Keratinocyte (primary cell): ENCODE measurements around the gene ZNF511. TPM values are rescaled to one million over a fixed set of nuclear protein-coding genes. Genes with fewer than 3 reads are reported as not detected.

Experiments used
- DNase-seq: peaks from one replicate; pipeline ENCODE4 v3.0.0-alpha.2; 2011; ENCODE audit warnings: low read depth, missing footprints, low spot score
- FAIRE-seq: peaks from 2 replicates; lab custom pipeline; 2011; peaks lifted over from hg19 to GRCh38; lab: Jason Lieb, UNC
- H2AFZ ChIP-seq: 2 replicates; pipeline ENCODE4 v1.6.0; 2012; ENCODE audit warnings: low read length, control low read depth, inconsistent platforms; ENCODE audit not compliant: control insufficient read depth
- H3K27ac ChIP-seq: 2 replicates; pipeline ENCODE4 v1.5.1; 2011; ENCODE audit warnings: low read length; ENCODE audit not compliant: control insufficient read depth, insufficient read depth
- H3K27me3 ChIP-seq: 3 replicates; pipeline ENCODE4 v1.6.0; 2011; ENCODE audit warnings: low read length; ENCODE audit not compliant: control insufficient read depth, insufficient read depth; ENCODE audit errors: extremely low read depth
- H3K36me3 ChIP-seq, 2 experiments: 2 replicates in 1 of 2; 3 replicates in 1 of 2; pipeline ENCODE4 v1.5.1; 2011; ENCODE audit warnings: low read length in 2 of 2, mild to moderate bottlenecking in 1 of 2; ENCODE audit not compliant: control insufficient read depth in 2 of 2, insufficient read depth in 2 of 2; ENCODE audit errors: extremely low read depth in 1 of 2
- H3K4me1 ChIP-seq: 3 replicates; pipeline ENCODE4 v1.5.1; 2011; ENCODE audit warnings: low read length; ENCODE audit not compliant: control insufficient read depth, insufficient read depth; ENCODE audit errors: extremely low read depth
- H3K4me2 ChIP-seq: 3 replicates; pipeline ENCODE4 v1.6.0; 2011; ENCODE audit warnings: low read depth, low read length; ENCODE audit not compliant: control insufficient read depth, insufficient read depth; ENCODE audit errors: extremely low read depth
- H3K4me3 ChIP-seq, 3 experiments: fragments of 200-600 bp in 1 of 3; sonication (generic) in 1 of 3; 2 replicates in 2 of 3; 3 replicates in 1 of 3; pipeline ENCODE4 v1.5.1; 2011 to 2016; ENCODE audit warnings: low read length in 3 of 3, mild to moderate bottlenecking in 3 of 3, control low read depth in 2 of 3, inconsistent platforms in 1 of 3, low read depth in 1 of 3, mixed read lengths in 1 of 3, mixed run types in 1 of 3, moderate library complexity in 1 of 3; ENCODE audit not compliant: control insufficient read depth in 2 of 3, insufficient read depth in 2 of 3; ENCODE audit errors: extremely low read depth in 1 of 3
- H3K79me2 ChIP-seq: 2 replicates; pipeline ENCODE4 v1.6.0; 2012; ENCODE audit warnings: low read length; ENCODE audit not compliant: control insufficient read depth, insufficient read depth
- H3K9ac ChIP-seq: 3 replicates; pipeline ENCODE4 v1.6.0; 2011; ENCODE audit warnings: low read length; ENCODE audit not compliant: control insufficient read depth, insufficient read depth; ENCODE audit errors: extremely low read depth
- H3K9me1 ChIP-seq: 3 replicates; pipeline ENCODE4 v1.6.0; 2011; ENCODE audit warnings: low read length; ENCODE audit not compliant: control insufficient read depth, insufficient read depth; ENCODE audit errors: extremely low read depth
- H3K9me3 ChIP-seq: 2 replicates; pipeline ENCODE4 v1.5.1; 2012; ENCODE audit warnings: low read depth, low read length; ENCODE audit not compliant: control insufficient read depth
- H4K20me1 ChIP-seq: 3 replicates; pipeline ENCODE4 v1.6.0; 2011; ENCODE audit warnings: low read length; ENCODE audit not compliant: control insufficient read depth, insufficient read depth; ENCODE audit errors: extremely low read depth
- CTCF ChIP-seq, 3 experiments: IDR thresholded peaks in 1 of 3; conservative IDR thresholded peaks in 1 of 3; optimal IDR thresholded peaks in 1 of 3; 2 replicates in 2 of 3; 3 replicates in 1 of 3; pipeline versions ENCODE3 to v1.5.1; 2011; ENCODE audit warnings: low read length in 3 of 3, mild to moderate bottlenecking in 3 of 3, moderate library complexity in 2 of 3, control low read depth in 1 of 3, inconsistent platforms in 1 of 3; ENCODE audit not compliant: insufficient read depth in 2 of 3; ENCODE audit errors: extremely low read depth in 1 of 3
- EZH2 ChIP-seq: IDR thresholded peaks from one replicate; pipeline ENCODE4 v1.6.1; 2012; ENCODE audit warnings: inconsistent platforms, mild to moderate bottlenecking, low read length, moderate library complexity
- dilution Hi-C: fragments of 300-500 bp; cut with MboI; formaldehyde crosslinking; loops from one replicate; pipeline ENCODE4 v1.7.0; 2020; ENCODE audit warnings: low sequenced_read_pairs; ENCODE audit not compliant: extremely low pct_ligation_motif_present
- polyA plus RNA-seq, 5 experiments: library from polyadenylated mRNA; depleted of rRNA in 3 of 5; stranded (reverse) in 3 of 5; stranded (forward) in 1 of 5; unstranded in 1 of 5; fragments of >200 nt; gene quantifications; 1 replicate in 1 of 5; 2 replicates in 3 of 5; 3 replicates in 1 of 5; pipeline versions ENCODE4 v1.2.1 to v1.2.3, GENCODE V29; 2011 to 2012; ENCODE audit warnings: missing spikeins in 2 of 5, low read depth in 1 of 5, low replicate concordance in 1 of 5

ZNF511 gene
- polyA plus RNA-seq, 1 donor (not counting 4 experiments of a cell fraction or from before 2014, with no cell fraction given), result 20.2 TPM

- DNase-seq (no peak), FAIRE-seq (no peak)
- peaks cover 7% of the 10 kb centered on the region for H3K79me2 ChIP-seq
- H3K4me3 ChIP-seq, result no peak overlapping the region
- no peak overlapping the region for H3K4me2 ChIP-seq
- no peaks in the 10 kb centered on the region for H3K9me1 ChIP-seq
- H3K9ac ChIP-seq, result no peak overlapping the region
- no peaks in the 10 kb centered on the region for H4K20me1 ChIP-seq
- no peaks in the 10 kb centered on the region for H3K27me3 ChIP-seq
- dilution Hi-C loops, result no loop called here
- H3K4me1 ChIP-seq, result peaks cover 3% of the 10 kb centered on the region
- no peak overlapping the region for H3K27ac ChIP-seq
- TF ChIP-seq CTCF (optimal IDR thresholded peaks at IDR 0.05 in 1 of 3, IDR thresholded peaks at IDR 0.05 in 1 of 3, conservative IDR thresholded peaks at IDR 0.05 in 1 of 3; ENCODE audit: extremely low read depth in 1 of 3, insufficient read depth in 2 of 3, low read length in 3 of 3), result no peak
- TF ChIP-seq EZH2, result no peak
- peaks cover 12% of the 10 kb centered on the region in 2 experiments for H3K36me3 ChIP-seq
- no peak overlapping the region for H2AFZ ChIP-seq
- no peaks in the 10 kb centered on the region for H3K9me3 ChIP-seq
Measured at GRCh38 chr10:133312769-133313145, 4.0 kb downstream of the ZNF511 start.

- no peak overlapping the region for H2AFZ ChIP-seq
- H3K4me1 ChIP-seq, result peaks cover 3% of the 10 kb centered on the region
- H3K27ac ChIP-seq, result no peak overlapping the region
- dilution Hi-C loops, result no loop called here
- H3K9ac ChIP-seq, result no peak overlapping the region
- TF ChIP-seq CTCF (optimal IDR thresholded peaks at IDR 0.05 in 1 of 3, IDR thresholded peaks at IDR 0.05 in 1 of 3, conservative IDR thresholded peaks at IDR 0.05 in 1 of 3; ENCODE audit: extremely low read depth in 1 of 3, insufficient read depth in 2 of 3, low read length in 3 of 3) (no peak), EZH2 (no peak)
- H4K20me1 ChIP-seq, result no peaks in the 10 kb centered on the region
- FAIRE-seq, result no peak
- H3K4me2 ChIP-seq, result no peak overlapping the region
- peaks cover 3% of the 10 kb centered on the region for H3K79me2 ChIP-seq
- H3K4me3 ChIP-seq, result no peak overlapping the region
- H3K27me3 ChIP-seq, result no peaks in the 10 kb centered on the region
- H3K9me3 ChIP-seq, result no peaks in the 10 kb centered on the region
- no peaks in the 10 kb centered on the region for H3K9me1 ChIP-seq
- no peak for DNase-seq
- H3K36me3 ChIP-seq, result peaks cover 12% of the 10 kb centered on the region in 2 experiments
Measured at GRCh38 chr10:133313192-133313591, 4.5 kb downstream of the ZNF511 start.
